ENCODE data around the gene NCOA6. TPM values are rescaled to one million over a fixed set of nuclear protein-coding genes. Genes with fewer than 3 reads are reported as not detected.

Gene NCOA6
- total and polyA plus RNA-seq, 8 donors, result 11.1 to 19.3 (median 12.3) TPM

DNA sequence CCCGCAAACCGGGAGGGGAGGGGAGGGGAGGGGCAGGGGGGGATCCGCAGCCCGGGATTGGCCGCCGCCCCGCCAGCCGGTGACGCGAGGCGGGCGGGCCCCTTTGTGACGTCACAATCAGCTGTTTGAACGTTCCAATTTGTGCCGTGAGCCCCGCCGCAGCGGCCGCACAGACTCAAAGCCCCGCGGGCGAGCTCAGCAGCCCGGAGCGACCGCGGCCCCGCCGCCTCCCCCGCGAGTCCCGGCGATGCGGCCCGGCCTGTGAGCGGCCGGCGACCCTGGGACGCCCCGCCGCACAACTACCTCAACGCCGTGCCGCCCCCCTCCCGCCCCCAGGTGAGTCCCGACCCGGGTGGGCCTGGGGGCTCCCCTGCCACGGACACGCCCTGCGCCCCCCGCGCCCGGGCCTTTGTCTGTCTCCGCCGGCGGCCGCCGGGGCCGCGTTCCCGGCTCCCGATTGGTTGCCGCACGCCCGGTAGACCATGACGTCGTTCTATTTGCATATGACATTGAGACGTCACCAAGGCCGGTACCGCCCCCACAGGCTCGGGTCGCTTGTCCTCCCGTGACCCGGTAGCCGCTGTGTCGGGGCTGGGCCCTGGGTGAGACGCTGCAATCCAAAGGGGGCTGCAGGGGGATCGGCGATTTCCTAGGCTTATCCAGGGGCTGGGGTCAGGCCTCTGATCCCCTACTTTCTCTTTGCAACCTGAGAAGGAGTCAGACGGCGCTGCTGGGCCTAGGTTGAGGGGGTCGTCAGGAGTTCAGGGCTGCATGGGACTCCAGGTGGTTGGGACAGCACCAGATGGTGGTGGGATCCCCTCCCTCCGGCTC lies 121.1 kb downstream of the NCOA6 start, which contains the start of gene TP53INP2:
Gene TP53INP2 (plus strand): TSS at position 168 of the 831 bp plus-strand sequence. CDS start 4,396 bp downstream, outside the sequence.
- FAIRE-seq, result no peak
- intact Hi-C loops (cut with DNase I), result loop anchor here in 1 of 3 donors (10.0 kb wide), 1 partner anchor 160 kb away; no protein-coding TSS in a partner anchor
- peaks cover 0 to 11% (median 0%) of the 10 kb centered on the region in 3 donors for H3K4me1 ChIP-seq
- TF ChIP-seq, protein P1, sequence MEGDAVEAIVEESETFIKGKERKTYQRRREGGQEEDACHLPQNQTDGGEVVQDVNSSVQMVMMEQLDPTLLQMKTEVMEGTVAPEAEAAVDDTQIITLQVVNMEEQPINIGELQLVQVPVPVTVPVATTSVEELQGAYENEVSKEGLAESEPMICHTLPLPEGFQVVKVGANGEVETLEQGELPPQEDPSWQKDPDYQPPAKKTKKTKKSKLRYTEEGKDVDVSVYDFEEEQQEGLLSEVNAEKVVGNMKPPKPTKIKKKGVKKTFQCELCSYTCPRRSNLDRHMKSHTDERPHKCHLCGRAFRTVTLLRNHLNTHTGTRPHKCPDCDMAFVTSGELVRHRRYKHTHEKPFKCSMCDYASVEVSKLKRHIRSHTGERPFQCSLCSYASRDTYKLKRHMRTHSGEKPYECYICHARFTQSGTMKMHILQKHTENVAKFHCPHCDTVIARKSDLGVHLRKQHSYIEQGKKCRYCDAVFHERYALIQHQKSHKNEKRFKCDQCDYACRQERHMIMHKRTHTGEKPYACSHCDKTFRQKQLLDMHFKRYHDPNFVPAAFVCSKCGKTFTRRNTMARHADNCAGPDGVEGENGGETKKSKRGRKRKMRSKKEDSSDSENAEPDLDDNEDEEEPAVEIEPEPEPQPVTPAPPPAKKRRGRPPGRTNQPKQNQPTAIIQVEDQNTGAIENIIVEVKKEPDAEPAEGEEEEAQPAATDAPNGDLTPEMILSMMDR (IDR thresholded peaks at IDR 0.05), result no peak
- H3K27ac ChIP-seq, result peak within 1 kb of the TSS; percentile 98 to 100 (median 98)
- H3K36me3 ChIP-seq, result no peaks in the 10 kb centered on the region
- no peaks in the 10 kb centered on the region for H3K9me3 ChIP-seq
- 1% methylated on average over 55 to 82 of the region's 82 CpGs for WGBS, 2 donors
- no peaks in the 10 kb centered on the region for H3K27me3 ChIP-seq
- peak within 1 kb of the TSS; percentile 71 to 96 (median 90) for H3K4me3 ChIP-seq
- peak; percentile 92 to 96 (median 94) for DNase-seq
- peak; percentile 82 to 86 (median 84) for ATAC-seq

GRCh38 chr20:34703424-34704176 lies 121.9 kb downstream of the NCOA6 start:
- WGBS, 2 donors, result 0 to 1% methylated on average over 33 to 35 of the region's 38 CpGs
- no peaks in the 10 kb centered on the region for H3K36me3 ChIP-seq
- peak overlapping the region; percentile 71 to 96 (median 90) for H3K4me3 ChIP-seq
- FAIRE-seq (no peak), ATAC-seq (peak; percentile 6 to 39 (median 21)), DNase-seq (peak in 5 of 6 donors; percentile 38 to 60 (median 46))
- H3K27me3 ChIP-seq, result no peaks in the 10 kb centered on the region
- peak overlapping the region; percentile 98 to 100 (median 98) for H3K27ac ChIP-seq
- TF ChIP-seq, protein P1 (IDR thresholded peaks at IDR 0.05), result no peak
- intact Hi-C loops (cut with DNase I), result loop anchor here in 1 of 3 donors (10.0 kb wide), 1 partner anchor 159 kb away; no protein-coding TSS in a partner anchor
- no peaks in the 10 kb centered on the region for H3K9me3 ChIP-seq
- H3K4me1 ChIP-seq, result peaks cover 0 to 11% (median 0%) of the 10 kb centered on the region in 3 donors

GRCh38 chr20:34703061-34703423 lies 122.4 kb downstream of the NCOA6 start:
- H3K27me3 ChIP-seq, result no peaks in the 10 kb centered on the region
- FAIRE-seq (no peak), ATAC-seq (no peak), DNase-seq (no peak)
- no peak overlapping the region for H3K27ac ChIP-seq
- WGBS, 2 donors, result 27 to 28% methylated on average over 3 of the region's 3 CpGs
- TF ChIP-seq, protein P1 (IDR thresholded peaks at IDR 0.05), result no peak
- intact Hi-C loops (cut with DNase I), result loop anchor here in 1 of 3 donors (10.0 kb wide), 1 partner anchor 158 kb away; no protein-coding TSS in a partner anchor
- H3K36me3 ChIP-seq, result no peaks in the 10 kb centered on the region
- no peaks in the 10 kb centered on the region for H3K9me3 ChIP-seq
- H3K4me1 ChIP-seq, result peaks cover 0 to 11% (median 0%) of the 10 kb centered on the region in 3 donors
- no peak overlapping the region for H3K4me3 ChIP-seq

- Histone ChIP-seq H3K9me3 (no peaks in the 10 kb centered on the region), H3K27me3 (no peaks in the 10 kb centered on the region), H3K4me3 (no peak overlapping the region), H3K4me1 (peaks cover 0 to 11% (median 0%) of the 10 kb centered on the region in 3 donors), H3K27ac (no peak overlapping the region), H3K36me3 (no peaks in the 10 kb centered on the region)
- DNase-seq (no peak), FAIRE-seq (no peak), ATAC-seq (no peak)
- intact Hi-C loops (cut with DNase I), result loop anchor here in 1 of 3 donors (10.0 kb wide), 1 partner anchor 157 kb away; no protein-coding TSS in a partner anchor
- 75 to 76% methylated on average over 6 of the region's 6 CpGs for WGBS, 2 donors
- TF ChIP-seq, protein P1 (IDR thresholded peaks at IDR 0.05), result no peak
Observed at GRCh38 chr20:34701405-34702085, 123.9 kb downstream of the NCOA6 start.

Measured in pancreas (tissue), 10 donors.